ENCODE data around the gene MYO5A.
"Not testable (repeated sequence)": the region's sequence is repeated elsewhere in the genome, so short reads cannot be mapped to it uniquely, and the experiment has no call there.

Gene MYO5A
- total RNA-seq: 121 to 190 (median 163) reads per million in 4 experiments

- DNase-seq: peak; percentile 49
Observed at GRCh38 chr15:52528564-52529340, at the start of gene MYO5A. Gene MYO5A (minus strand): TSS chr15:52528880. CDS start chr15:52528806, 74 bp downstream.

GRCh38 chr15:52576692-52577091 is 48.0 kb upstream of the MYO5A start:
- no peak for DNase-seq

GRCh38 chr15:52575573-52575972 is 46.9 kb upstream of the MYO5A start:
- DNase-seq: not testable (repeated sequence)

GRCh38 chr15:52575072-52575471 is 46.4 kb upstream of the MYO5A start:
- DNase-seq: no peak

- not testable (repeated sequence) for DNase-seq
Observed at GRCh38 chr15:52574623-52575022, 45.9 kb upstream of the MYO5A start.

- peak; percentile 64 for DNase-seq
Observed at GRCh38 chr15:52568601-52569585, 40.2 kb upstream of the MYO5A start, which contains the start of gene ARPP19. Gene ARPP19 (minus strand): TSS chr15:52569030. CDS start chr15:52568892, 138 bp downstream.

GRCh38 chr15:52567871-52568600 is 39.4 kb upstream of the MYO5A start:
- DNase-seq: no peak

GRCh38 chr15:52566889-52567288 is 38.2 kb upstream of the MYO5A start:
- no peak for DNase-seq

GRCh38 chr15:52565417-52566358 is 37.0 kb upstream of the MYO5A start:
- DNase-seq: not testable (repeated sequence)

- no peak for DNase-seq
Observed at GRCh38 chr15:52563501-52564060, 34.9 kb upstream of the MYO5A start.

- no peak for DNase-seq
Observed at GRCh38 chr15:52559575-52559974, 30.9 kb upstream of the MYO5A start.

- DNase-seq: no peak
Observed at GRCh38 chr15:52559022-52559421, 30.3 kb upstream of the MYO5A start.

- no peak for DNase-seq
Observed at GRCh38 chr15:52558196-52558595, 29.5 kb upstream of the MYO5A start.

GRCh38 chr15:52557274-52557641 is 28.6 kb upstream of the MYO5A start:
- DNase-seq: no peak

- DNase-seq: no peak
Observed at GRCh38 chr15:52556524-52557273, 28.0 kb upstream of the MYO5A start.

GRCh38 chr15:52552303-52552702 is 23.6 kb upstream of the MYO5A start:
- no peak for DNase-seq

- no peak for DNase-seq
Observed at GRCh38 chr15:52551762-52552161, 23.1 kb upstream of the MYO5A start.

GRCh38 chr15:52551186-52551585 is 22.5 kb upstream of the MYO5A start:
- not testable (repeated sequence) for DNase-seq

- DNase-seq: no peak
Observed at GRCh38 chr15:52546031-52546751, 17.5 kb upstream of the MYO5A start.

Data from effector CD8-positive, alpha-beta T cell (primary cell).